Stimulated activated memory B cell treated with anti-CD40 and anti-IgM and Interleukin-4, amounts not matched to agents 10 μg/mL and 1 μg/mL and 100 μg/mL, for 72 hours (primary cell): ENCODE results near the gene ACTG1.

Experiments
- ATAC-seq: fragments of 150-1000 bp; cut with Tn5 transposase; 2 replicates; pipeline ENCODE4 v1.10.0; 2021
- H3K27ac Mint-ChIP-seq: one replicate; pipeline ENCODE4 v1.8.0; 2022; ENCODE audit warnings: mild to moderate bottlenecking, mixed read lengths
- H3K27me3 Mint-ChIP-seq: one replicate; pipeline ENCODE4 v1.8.0; 2022; ENCODE audit warnings: mixed read lengths
- H3K36me3 Mint-ChIP-seq: one replicate; pipeline ENCODE4 v1.8.0; 2022; ENCODE audit warnings: mixed read lengths
- H3K4me1 Mint-ChIP-seq: one replicate; pipeline ENCODE4 v1.8.0; 2022; ENCODE audit warnings: mixed read lengths
- H3K4me3 Mint-ChIP-seq: one replicate; pipeline ENCODE4 v1.8.0; 2022; ENCODE audit warnings: mild to moderate bottlenecking, moderate library complexity, mixed read lengths
- H3K9me3 Mint-ChIP-seq: one replicate; pipeline ENCODE4 v1.8.0; 2022; ENCODE audit warnings: mixed read lengths

The ACTG1 gene

DNA sequence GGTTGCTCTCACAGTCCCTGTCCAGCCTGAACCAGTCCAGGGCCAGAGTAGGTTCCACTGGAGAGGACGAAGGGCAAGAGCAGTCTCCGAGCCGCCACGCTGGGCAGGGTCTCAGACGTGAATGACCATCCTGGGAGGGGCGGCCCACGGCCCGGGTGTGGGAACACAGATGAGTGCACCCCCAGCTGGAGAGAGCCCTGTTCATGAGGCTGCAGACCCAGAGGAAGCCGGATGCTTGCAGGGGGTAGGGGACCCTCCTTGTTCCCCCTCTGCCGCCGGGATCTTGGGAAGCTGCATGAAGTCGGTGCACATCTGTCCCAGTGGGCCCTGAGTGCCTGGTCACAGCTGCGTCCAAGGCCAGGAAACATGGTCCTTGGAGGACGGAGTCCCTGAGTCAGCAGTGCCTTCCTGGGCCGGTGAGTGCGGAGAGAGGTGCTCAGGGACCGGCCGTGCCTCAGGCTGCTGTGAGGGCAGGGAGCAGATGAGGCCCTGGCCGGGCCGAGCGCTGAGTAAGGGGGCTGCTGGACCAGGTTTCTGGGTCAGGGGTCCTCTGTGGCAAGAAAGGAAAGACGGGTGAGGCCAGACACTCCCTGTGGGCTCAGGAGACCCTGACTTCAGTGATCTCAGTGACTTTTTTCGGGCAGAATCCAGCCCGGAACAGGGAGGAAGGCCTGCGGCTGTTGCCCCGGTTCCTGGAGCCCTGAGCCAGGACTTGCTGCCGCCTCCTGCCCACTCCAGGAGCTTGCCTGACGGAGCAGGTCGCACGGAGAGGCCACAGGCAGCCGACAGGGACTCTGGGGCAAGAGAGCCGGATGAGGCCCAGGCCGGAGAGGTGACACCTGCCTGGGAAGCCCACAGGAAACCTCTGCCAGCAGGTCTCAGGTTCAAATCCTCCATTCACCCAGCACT lies 45.8 kb downstream of the ACTG1 start:
- H3K36me3 Mint-ChIP-seq, result no peaks in the 10 kb centered on the region
- no peak overlapping the region for H3K27ac Mint-ChIP-seq
- H3K9me3 Mint-ChIP-seq, result no peaks in the 10 kb centered on the region
- peaks cover 5% of the 10 kb centered on the region for H3K4me1 Mint-ChIP-seq
- no peak overlapping the region for H3K4me3 Mint-ChIP-seq
- peaks cover 44% of the 10 kb centered on the region for H3K27me3 Mint-ChIP-seq
- ATAC-seq, result no peak

DNA sequence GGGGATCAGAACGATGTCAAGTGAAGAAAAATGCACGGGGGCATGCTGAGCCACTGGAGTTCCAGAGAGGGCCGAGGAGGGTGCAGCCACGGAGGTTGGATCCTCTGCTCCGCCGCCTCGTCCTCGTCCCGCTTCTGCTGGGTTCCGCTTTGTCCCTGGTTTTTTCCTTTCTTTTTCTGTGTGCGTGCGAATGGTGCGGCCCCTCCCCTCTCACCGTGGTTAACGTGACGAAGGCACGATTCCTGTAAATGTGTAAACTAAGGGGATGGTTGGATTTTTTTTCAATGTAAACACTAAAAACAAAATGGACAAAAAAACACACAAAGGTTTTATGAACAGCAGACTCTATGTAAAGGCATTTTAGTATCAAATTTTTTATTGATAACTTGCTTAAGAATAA lies 46.7 kb downstream of the ACTG1 start:
- no peak overlapping the region for H3K27ac Mint-ChIP-seq

DNA sequence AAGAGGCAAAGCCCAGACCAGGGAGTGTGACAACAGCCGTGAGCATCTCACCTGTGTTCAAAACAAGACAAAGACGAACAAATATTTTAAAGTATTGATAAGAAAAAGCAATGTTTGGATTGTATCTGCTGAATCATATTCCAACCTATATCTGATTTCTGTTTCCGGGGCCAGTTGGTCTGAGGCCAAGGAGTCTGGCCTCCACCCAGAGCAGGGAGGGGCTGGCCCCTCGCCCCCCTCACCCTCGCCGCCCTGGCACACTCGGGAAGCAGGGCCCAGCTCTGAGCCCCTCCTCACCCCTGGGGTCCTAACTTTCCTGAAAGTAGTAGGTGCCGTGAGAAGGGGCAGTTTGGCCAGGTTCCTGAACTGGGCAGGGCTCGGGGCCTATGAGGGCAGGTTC lies 48.0 kb downstream of the ACTG1 start:
- ATAC-seq, result no peak
- no peaks in the 10 kb centered on the region for H3K9me3 Mint-ChIP-seq
- no peak overlapping the region for H3K4me3 Mint-ChIP-seq
- no peak overlapping the region for H3K27ac Mint-ChIP-seq
- peaks cover 5% of the 10 kb centered on the region for H3K4me1 Mint-ChIP-seq
- peaks cover 44% of the 10 kb centered on the region for H3K27me3 Mint-ChIP-seq
- H3K36me3 Mint-ChIP-seq, result no peaks in the 10 kb centered on the region

More for the DNA sequence above, 46.7 kb downstream of the ACTG1 start:
- no peaks in the 10 kb centered on the region for H3K9me3 Mint-ChIP-seq
- H3K4me1 Mint-ChIP-seq, result peaks cover 5% of the 10 kb centered on the region
- H3K4me3 Mint-ChIP-seq, result no peak overlapping the region
- no peak for ATAC-seq
- H3K36me3 Mint-ChIP-seq, result no peaks in the 10 kb centered on the region
- H3K27me3 Mint-ChIP-seq, result peaks cover 44% of the 10 kb centered on the region

DNA sequence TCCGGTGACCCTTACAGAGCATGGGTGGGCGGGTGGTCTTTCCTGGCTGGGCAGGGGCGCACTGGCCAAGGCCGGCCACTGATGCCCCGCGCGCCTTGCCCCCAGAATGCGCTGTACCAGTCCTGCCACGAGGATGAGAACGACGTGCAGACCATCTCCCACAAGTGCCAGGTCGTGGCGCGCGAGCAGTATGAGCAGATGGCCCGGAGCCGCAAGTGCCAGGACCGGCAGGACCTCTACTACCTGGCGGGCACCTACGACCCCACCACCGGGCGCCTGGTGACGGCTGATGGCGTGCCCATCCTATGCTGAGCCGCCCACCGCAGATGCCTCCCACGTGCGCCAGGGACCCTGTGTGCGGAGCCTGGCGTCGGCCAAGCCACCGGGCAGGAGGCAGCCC lies 49.1 kb downstream of the ACTG1 start:
- Mint-ChIP-seq H3K27me3 (peaks cover 49% of the 10 kb centered on the region), H3K4me3 (no peak overlapping the region), H3K4me1 (peaks cover 5% of the 10 kb centered on the region), H3K9me3 (no peaks in the 10 kb centered on the region), H3K27ac (no peak overlapping the region), H3K36me3 (no peaks in the 10 kb centered on the region)
- ATAC-seq, result no peak

DNA sequence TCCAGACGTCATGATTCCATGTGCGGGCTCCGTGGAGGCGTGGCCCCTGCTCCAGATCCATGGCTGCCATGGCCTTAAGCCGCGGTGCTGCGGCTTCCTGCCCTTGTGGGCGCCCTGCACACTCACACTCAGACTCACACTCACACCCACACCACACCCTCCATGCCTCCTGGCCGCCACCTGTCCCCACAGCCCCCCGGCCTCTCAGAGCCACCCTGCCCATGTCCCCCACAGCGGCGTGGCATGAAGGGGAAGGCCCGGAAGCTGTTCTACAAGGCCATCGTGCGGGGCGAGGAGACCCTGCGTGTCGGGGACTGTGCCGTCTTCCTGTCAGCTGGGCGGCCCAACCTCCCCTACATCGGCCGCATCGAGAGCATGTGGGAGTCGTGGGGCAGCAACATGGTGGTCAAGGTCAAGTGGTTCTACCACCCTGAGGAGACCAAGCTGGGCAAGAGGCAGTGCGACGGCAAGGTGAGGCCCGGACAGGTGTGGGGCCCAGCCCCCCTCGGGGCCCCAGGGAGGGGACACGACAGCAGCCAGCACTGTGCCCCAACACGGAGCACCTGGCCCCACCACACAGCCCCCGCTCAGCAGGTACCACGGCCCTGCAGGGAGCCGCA lies 50.0 kb downstream of the ACTG1 start:
- Mint-ChIP-seq H3K36me3 (no peaks in the 10 kb centered on the region), H3K27me3 (peaks cover 58% of the 10 kb centered on the region), H3K9me3 (no peaks in the 10 kb centered on the region), H3K27ac (no peak overlapping the region), H3K4me1 (peaks cover 5% of the 10 kb centered on the region), H3K4me3 (no peak overlapping the region)
- ATAC-seq, result peak; percentile 34

DNA sequence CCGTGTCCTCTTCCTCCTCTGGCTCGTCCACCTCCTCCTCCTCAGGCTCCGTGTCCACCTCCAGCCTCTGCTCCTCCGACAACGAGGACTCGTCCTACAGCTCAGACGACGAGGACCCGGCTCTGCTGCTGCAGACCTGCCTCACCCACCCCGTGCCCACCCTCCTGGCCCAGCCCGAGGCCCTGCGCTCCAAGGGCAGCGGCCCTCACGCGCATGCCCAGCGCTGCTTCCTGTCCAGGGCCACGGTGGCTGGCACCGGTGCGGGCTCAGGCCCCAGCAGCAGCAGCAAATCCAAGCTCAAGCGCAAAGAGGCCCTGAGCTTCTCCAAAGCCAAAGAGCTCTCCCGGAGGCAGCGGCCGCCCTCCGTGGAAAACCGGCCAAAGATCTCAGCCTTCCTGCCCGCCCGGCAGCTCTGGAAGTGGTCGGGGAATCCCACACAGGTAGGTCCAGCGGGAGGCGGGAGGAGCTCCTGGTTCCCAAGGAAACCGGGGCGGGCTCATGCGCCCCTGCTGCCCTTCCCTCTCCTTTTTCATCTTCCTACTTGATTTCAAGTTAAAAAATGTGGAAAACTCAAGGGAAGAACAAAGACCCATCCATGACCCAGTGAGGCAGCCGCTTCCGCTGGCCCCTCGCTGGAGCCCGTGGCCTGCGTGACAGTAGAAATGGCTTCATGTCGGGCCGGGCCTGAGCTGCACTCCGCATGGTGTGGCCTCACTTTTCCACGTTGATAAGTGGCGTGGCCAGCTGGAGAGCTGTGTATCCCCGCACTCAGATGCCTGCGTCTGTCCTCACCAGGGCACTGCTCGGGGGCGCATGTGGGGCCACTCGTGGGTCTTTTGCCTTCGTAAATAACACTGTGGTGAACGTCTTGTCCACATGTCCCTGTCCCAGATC lies 50.7 kb downstream of the ACTG1 start:
- Mint-ChIP-seq H3K4me3 (no peak overlapping the region), H3K4me1 (peaks cover 5% of the 10 kb centered on the region), H3K27me3 (peaks cover 58% of the 10 kb centered on the region), H3K36me3 (no peaks in the 10 kb centered on the region), H3K27ac (no peak overlapping the region), H3K9me3 (no peaks in the 10 kb centered on the region)
- ATAC-seq, result no peak

DNA sequence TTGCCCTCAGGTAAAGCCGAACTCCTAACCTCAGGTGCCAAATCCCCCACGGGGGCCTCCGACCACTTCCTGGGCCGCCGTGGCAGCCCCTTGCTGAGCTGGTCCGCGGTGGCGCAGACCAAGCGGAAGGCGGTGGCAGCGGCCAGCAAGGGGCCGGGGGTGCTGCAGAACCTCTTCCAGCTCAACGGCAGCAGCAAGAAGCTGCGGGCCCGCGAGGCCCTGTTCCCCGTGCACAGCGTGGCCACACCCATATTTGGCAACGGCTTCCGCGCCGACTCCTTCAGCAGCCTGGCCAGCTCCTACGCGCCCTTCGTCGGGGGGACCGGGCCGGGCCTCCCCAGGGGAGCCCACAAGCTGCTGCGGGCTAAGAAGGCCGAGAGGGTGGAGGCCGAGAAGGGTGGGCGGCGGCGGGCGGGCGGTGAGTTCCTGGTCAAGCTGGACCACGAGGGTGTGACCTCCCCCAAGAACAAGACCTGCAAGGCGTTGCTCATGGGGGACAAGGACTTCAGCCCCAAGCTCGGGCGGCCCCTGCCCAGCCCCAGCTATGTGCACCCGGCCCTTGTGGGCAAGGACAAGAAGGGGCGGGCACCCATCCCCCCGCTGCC lies 51.6 kb downstream of the ACTG1 start:
- Mint-ChIP-seq H3K4me3 (no peak overlapping the region), H3K27me3 (peaks cover 56% of the 10 kb centered on the region), H3K27ac (no peak overlapping the region), H3K4me1 (peaks cover 5% of the 10 kb centered on the region), H3K9me3 (no peaks in the 10 kb centered on the region), H3K36me3 (no peaks in the 10 kb centered on the region)
- ATAC-seq, result no peak
